Activated CD8-positive, alpha-beta T cell treated with anti-CD3 and anti-CD28 coated beads, Interleukin-2, amount 10 ng/mL, durations not matched to agents 7 days and 5 days (primary cell): Measurements from ENCODE around the gene GPATCH11. TPM values are rescaled to one million over a fixed set of nuclear protein-coding genes. Genes with fewer than 3 reads are reported as not detected.

ENCODE experiments used
- ATAC-seq: fragments of 150-1000 bp; cut with Tn5 transposase; one replicate; pipeline ENCODE4 v1.10.0; 2021; ENCODE audit warnings: moderate library complexity
- CTCF ChIA-PET: fragments of 350-600 bp; sonication (Branson Sonifier 250); formaldehyde crosslinking; loops from one replicate; lab custom pipeline; 2021; ENCODE audit warnings: antibody characterized with exemption; lab: Charles Lee
- POLR2A ChIA-PET: fragments of 350-600 bp; sonication (Branson Sonifier 250); formaldehyde crosslinking; loops from one replicate; lab custom pipeline; 2021; ENCODE audit warnings: antibody characterized with exemption; lab: Charles Lee
- DNase-seq: peaks from one replicate; pipeline ENCODE4 v3.0.0-alpha.2; 2020
- H3K27ac Mint-ChIP-seq: one replicate; pipeline ENCODE4 v1.8.0; 2021; ENCODE audit warnings: mild to moderate bottlenecking, mixed read lengths
- H3K27me3 Mint-ChIP-seq: one replicate; pipeline ENCODE4 v1.8.0; 2021; ENCODE audit warnings: low read depth, mixed read lengths
- H3K36me3 Mint-ChIP-seq: one replicate; pipeline ENCODE4 v1.8.0; 2021; ENCODE audit warnings: low read depth, mixed read lengths
- H3K4me1 Mint-ChIP-seq: one replicate; pipeline ENCODE4 v1.8.0; 2021; ENCODE audit warnings: low read depth, mixed read lengths
- H3K4me3 Mint-ChIP-seq: one replicate; pipeline ENCODE4 v1.8.0; 2021; ENCODE audit warnings: mild to moderate bottlenecking, mixed read lengths
- H3K9me3 Mint-ChIP-seq: one replicate; pipeline ENCODE4 v1.8.0; 2022; ENCODE audit warnings: mixed read lengths; ENCODE audit not compliant: insufficient read depth
- total RNA-seq, 2 experiments: library from RNA; stranded (reverse); gene quantifications; one replicate each; pipeline ENCODE4 v1.2.3, GENCODE V29; 2021

The GPATCH11 gene
- total RNA-seq, 2 experiments from 2014 or later = 11.2 to 11.8 TPM

GRCh38 chr2:37110306-37111212 is 26.2 kb downstream of the GPATCH11 start:
- DNase-seq (no peak), ATAC-seq (no peak)
- ChIA-PET POLR2A (no interaction called here), CTCF (no interaction called here)
- peaks cover 4% of the 10 kb centered on the region for H3K4me1 Mint-ChIP-seq
- no peak overlapping the region for H3K27ac Mint-ChIP-seq
- no peaks in the 10 kb centered on the region for H3K27me3 Mint-ChIP-seq
- H3K36me3 Mint-ChIP-seq = peaks cover 58% of the 10 kb centered on the region
- H3K9me3 Mint-ChIP-seq = no peaks in the 10 kb centered on the region
- no peak overlapping the region for H3K4me3 Mint-ChIP-seq

- Mint-ChIP-seq H3K27me3 (no peaks in the 10 kb centered on the region), H3K27ac (no peak overlapping the region), H3K9me3 (no peaks in the 10 kb centered on the region), H3K4me3 (no peak overlapping the region), H3K36me3 (peaks cover 58% of the 10 kb centered on the region), H3K4me1 (peaks cover 13% of the 10 kb centered on the region)
- DNase-seq = no peak
- ChIA-PET POLR2A (no interaction called here), CTCF (no interaction called here)
- no peak for ATAC-seq
Observed at GRCh38 chr2:37111958-37112357, 27.6 kb downstream of the GPATCH11 start.

- Mint-ChIP-seq H3K9me3 (no peaks in the 10 kb centered on the region), H3K36me3 (peaks cover 50% of the 10 kb centered on the region), H3K27ac (no peak overlapping the region), H3K27me3 (no peaks in the 10 kb centered on the region), H3K4me1 (peaks cover 9% of the 10 kb centered on the region), H3K4me3 (no peak overlapping the region)
- DNase-seq (no peak), ATAC-seq (no peak)
- CTCF ChIA-PET = interaction anchor here (1.2 kb wide), 1 partner anchor 333 kb away, joined by 3 read pairs; no protein-coding TSS in a partner anchor
- POLR2A ChIA-PET = interaction anchor here (0.7 kb wide), 1 partner anchor 13 kb away, joined by 3 read pairs; no protein-coding TSS in a partner anchor
Observed at GRCh38 chr2:37117566-37117965, 33.2 kb downstream of the GPATCH11 start.

- H3K36me3 Mint-ChIP-seq = peaks cover 49% of the 10 kb centered on the region
- H3K4me1 Mint-ChIP-seq = peaks cover 9% of the 10 kb centered on the region
- DNase-seq (no peak), ATAC-seq (no peak)
- H3K27ac Mint-ChIP-seq = peak overlapping the region; percentile 20
- no peaks in the 10 kb centered on the region for H3K9me3 Mint-ChIP-seq
- ChIA-PET POLR2A (no interaction called here), CTCF (no interaction called here)
- no peak overlapping the region for H3K4me3 Mint-ChIP-seq
- H3K27me3 Mint-ChIP-seq = no peaks in the 10 kb centered on the region
Observed at GRCh38 chr2:37119157-37119556, 34.8 kb downstream of the GPATCH11 start.

- Mint-ChIP-seq H3K27me3 (no peaks in the 10 kb centered on the region), H3K4me1 (no peaks in the 10 kb centered on the region), H3K27ac (no peak overlapping the region), H3K4me3 (no peak overlapping the region), H3K36me3 (peaks cover 68% of the 10 kb centered on the region), H3K9me3 (no peaks in the 10 kb centered on the region)
- DNase-seq = no peak
- CTCF ChIA-PET = no interaction called here
- POLR2A ChIA-PET = interaction anchor here (1.0 kb wide), 1 partner anchor 10 kb away, joined by 4 read pairs; no protein-coding TSS in a partner anchor
- no peak for ATAC-seq
Observed at GRCh38 chr2:37125416-37125815, 41.1 kb downstream of the GPATCH11 start.

- no peaks in the 10 kb centered on the region for H3K9me3 Mint-ChIP-seq
- DNase-seq = no peak
- H3K27me3 Mint-ChIP-seq = no peaks in the 10 kb centered on the region
- POLR2A ChIA-PET = interaction anchor here (0.5 kb wide), 1 partner anchor 50 kb away, joined by 3 read pairs; no protein-coding TSS in a partner anchor
- H3K27ac Mint-ChIP-seq = no peak overlapping the region
- CTCF ChIA-PET = no interaction called here
- H3K4me1 Mint-ChIP-seq = no peaks in the 10 kb centered on the region
- ATAC-seq = no peak
- H3K36me3 Mint-ChIP-seq = peaks cover 60% of the 10 kb centered on the region
- no peak overlapping the region for H3K4me3 Mint-ChIP-seq
Observed at GRCh38 chr2:37132914-37133313, 48.6 kb downstream of the GPATCH11 start.

- Mint-ChIP-seq H3K27me3 (no peaks in the 10 kb centered on the region), H3K4me3 (no peak overlapping the region), H3K27ac (no peak overlapping the region), H3K36me3 (peaks cover 66% of the 10 kb centered on the region), H3K4me1 (peaks cover 4% of the 10 kb centered on the region), H3K9me3 (no peaks in the 10 kb centered on the region)
- no peak for ATAC-seq
- DNase-seq = no peak
- POLR2A ChIA-PET = interaction anchor here (0.7 kb wide), 1 partner anchor 650 kb away, joined by 3 read pairs; no protein-coding TSS in a partner anchor
- CTCF ChIA-PET = no interaction called here
Observed at GRCh38 chr2:37142546-37142945, 58.2 kb downstream of the GPATCH11 start.

GRCh38 chr2:37143974-37144373 is 59.7 kb downstream of the GPATCH11 start:
- peaks cover 12% of the 10 kb centered on the region for H3K4me1 Mint-ChIP-seq
- ATAC-seq = no peak
- no peaks in the 10 kb centered on the region for H3K9me3 Mint-ChIP-seq
- H3K27ac Mint-ChIP-seq = no peak overlapping the region
- POLR2A ChIA-PET = no interaction called here
- CTCF ChIA-PET = interaction anchor here (0.6 kb wide), 1 partner anchor 791 kb away, joined by 4 read pairs; no protein-coding TSS in a partner anchor
- DNase-seq = no peak
- no peaks in the 10 kb centered on the region for H3K27me3 Mint-ChIP-seq
- no peak overlapping the region for H3K4me3 Mint-ChIP-seq
- peaks cover 68% of the 10 kb centered on the region for H3K36me3 Mint-ChIP-seq

GRCh38 chr2:37146062-37146461 is 61.7 kb downstream of the GPATCH11 start:
- POLR2A ChIA-PET = interaction anchor here (1.5 kb wide), 1 partner anchor 11 kb away, joined by 6 read pairs; the partner anchor contains the start of gene EIF2AK2
- CTCF ChIA-PET = no interaction called here
- Mint-ChIP-seq H3K27me3 (no peaks in the 10 kb centered on the region), H3K27ac (no peak overlapping the region), H3K4me1 (peaks cover 26% of the 10 kb centered on the region), H3K36me3 (peaks cover 65% of the 10 kb centered on the region), H3K9me3 (no peaks in the 10 kb centered on the region), H3K4me3 (no peak overlapping the region)
- DNase-seq (no peak), ATAC-seq (no peak)

- POLR2A ChIA-PET = interaction anchor here (1.4 kb wide), 1 partner anchor 8 kb away, joined by 3 read pairs; the partner anchor contains the start of gene EIF2AK2
- H3K4me1 Mint-ChIP-seq = peaks cover 44% of the 10 kb centered on the region
Observed at GRCh38 chr2:37148325-37148724, 64.0 kb downstream of the GPATCH11 start.

More at GRCh38 chr2:37148325-37148724, 64.0 kb downstream of the GPATCH11 start:
- DNase-seq (no peak), ATAC-seq (no peak)
- Mint-ChIP-seq H3K4me3 (no peak overlapping the region), H3K36me3 (peaks cover 71% of the 10 kb centered on the region), H3K9me3 (no peaks in the 10 kb centered on the region), H3K27me3 (no peaks in the 10 kb centered on the region), H3K27ac (no peak overlapping the region)
- CTCF ChIA-PET = no interaction called here
